HEK293 (cell line): ENCODE data around the gene CPXM1.

ENCODE experiments used
- EGR2 ChIP-seq: fragments of 450-650 bp; formaldehyde crosslinking; IDR thresholded peaks from 2 replicates; pipeline ENCODE4 v1.5.1; 2016; ENCODE audit warnings: low read depth, missing biosample characterization, missing genetic modification characterization
- GLI4 ChIP-seq: fragments of 450-650 bp; formaldehyde crosslinking; IDR thresholded peaks from 2 replicates; pipeline ENCODE4 v1.5.1; 2016; ENCODE audit warnings: missing biosample characterization, missing genetic modification characterization
- HOXD13 ChIP-seq: sonication (generic); formaldehyde crosslinking; IDR thresholded peaks from 2 replicates; pipeline ENCODE4 v1.8.0; 2022; ENCODE audit warnings: missing genetic modification reagents, borderline replicate concordance
- OVOL3 ChIP-seq: fragments of 450-650 bp; formaldehyde crosslinking; IDR thresholded peaks from 2 replicates; pipeline ENCODE4 v1.5.1; 2016; ENCODE audit warnings: missing biosample characterization, missing genetic modification characterization
- ZBTB1 ChIP-seq: fragments of 450-650 bp; formaldehyde crosslinking; IDR thresholded peaks from 2 replicates; pipeline ENCODE4 v1.5.1; 2016; ENCODE audit warnings: missing biosample characterization, missing genetic modification characterization
- ZBTB8A ChIP-seq: fragments of 450-650 bp; formaldehyde crosslinking; IDR thresholded peaks from 2 replicates; pipeline ENCODE4 v1.5.1; 2016; ENCODE audit warnings: missing biosample characterization, missing genetic modification characterization
- ZIC2 ChIP-seq: fragments of 450-650 bp; formaldehyde crosslinking; IDR thresholded peaks from 2 replicates; pipeline ENCODE4 v1.5.1; 2016; ENCODE audit warnings: missing biosample characterization, missing genetic modification characterization
- ZNF274 ChIP-seq, 2 experiments: fragments of 200-500 bp in 1 of 2; fragments of 450-650 bp in 1 of 2; sonication (Bioruptor generic) in 1 of 2; formaldehyde crosslinking in 1 of 2; IDR thresholded peaks; 2 replicates each; pipeline versions ENCODE4 v1.5.1 to v1.6.1; 2014 to 2016; ENCODE audit warnings: borderline replicate concordance in 1 of 2, inconsistent platforms in 1 of 2, low read length in 1 of 2, missing biosample characterization in 1 of 2, missing genetic modification characterization in 1 of 2
- ZNF366 ChIP-seq: fragments of 450-650 bp; formaldehyde crosslinking; conservative IDR thresholded peaks from 2 replicates; pipeline ENCODE4 v1.5.1; 2016; ENCODE audit warnings: missing biosample characterization, missing genetic modification characterization
- ZNF548 ChIP-seq: fragments of 450-650 bp; formaldehyde crosslinking; IDR thresholded peaks from 2 replicates; pipeline ENCODE4 v1.5.1; 2016; ENCODE audit warnings: missing biosample characterization, missing genetic modification characterization
- ZNF629 ChIP-seq: fragments of 450-650 bp; formaldehyde crosslinking; IDR thresholded peaks from 2 replicates; pipeline ENCODE4 v1.5.1; 2017; ENCODE audit warnings: missing biosample characterization, missing genetic modification characterization
- ZSCAN16 ChIP-seq: fragments of 450-650 bp; formaldehyde crosslinking; IDR thresholded peaks from 2 replicates; pipeline ENCODE4 v1.5.1; 2016; ENCODE audit warnings: missing biosample characterization, missing genetic modification characterization
- TF ChIP-seq, protein P1 (sequence below): fragments of 450-650 bp; formaldehyde crosslinking; IDR thresholded peaks from 2 replicates; pipeline ENCODE4 v1.5.1; 2016; ENCODE audit warnings: missing biosample characterization, missing genetic modification characterization
- TF ChIP-seq, protein P2 (sequence below): IDR thresholded peaks from 2 replicates; pipeline ENCODE4 v1.6.1; 2011; ENCODE audit warnings: mild to moderate bottlenecking, low read depth, low read length, borderline replicate concordance
- TF ChIP-seq, protein P3 (sequence below): fragments of 450-650 bp; formaldehyde crosslinking; IDR thresholded peaks from 2 replicates; pipeline ENCODE4 v1.5.1; 2016; ENCODE audit warnings: missing biosample characterization, missing genetic modification characterization, borderline replicate concordance
- TF ChIP-seq, protein P4 (sequence below): fragments of 450-650 bp; formaldehyde crosslinking; IDR thresholded peaks from 2 replicates; pipeline ENCODE4 v1.5.1; 2016; ENCODE audit warnings: missing biosample characterization, missing genetic modification characterization
- TF ChIP-seq, protein P5 (sequence below): fragments of 450-650 bp; formaldehyde crosslinking; conservative IDR thresholded peaks from 2 replicates; pipeline ENCODE4 v1.5.1; 2016; ENCODE audit warnings: low read depth, missing biosample characterization, missing genetic modification characterization
- TF ChIP-seq, protein P6 (sequence below): fragments of 450-650 bp; formaldehyde crosslinking; IDR thresholded peaks from 2 replicates; pipeline ENCODE4 v1.5.1; 2016; ENCODE audit warnings: missing biosample characterization, missing genetic modification characterization
- TF ChIP-seq, protein P7 (sequence below): fragments of 450-650 bp; formaldehyde crosslinking; IDR thresholded peaks from 2 replicates; pipeline ENCODE4 v1.5.1; 2016; ENCODE audit warnings: missing biosample characterization, missing genetic modification characterization
- TF ChIP-seq, protein P8 (sequence below): fragments of 450-650 bp; formaldehyde crosslinking; IDR thresholded peaks from 2 replicates; pipeline ENCODE4 v1.5.1; 2016; ENCODE audit warnings: missing biosample characterization, missing genetic modification characterization

CPXM1 gene

DNA sequence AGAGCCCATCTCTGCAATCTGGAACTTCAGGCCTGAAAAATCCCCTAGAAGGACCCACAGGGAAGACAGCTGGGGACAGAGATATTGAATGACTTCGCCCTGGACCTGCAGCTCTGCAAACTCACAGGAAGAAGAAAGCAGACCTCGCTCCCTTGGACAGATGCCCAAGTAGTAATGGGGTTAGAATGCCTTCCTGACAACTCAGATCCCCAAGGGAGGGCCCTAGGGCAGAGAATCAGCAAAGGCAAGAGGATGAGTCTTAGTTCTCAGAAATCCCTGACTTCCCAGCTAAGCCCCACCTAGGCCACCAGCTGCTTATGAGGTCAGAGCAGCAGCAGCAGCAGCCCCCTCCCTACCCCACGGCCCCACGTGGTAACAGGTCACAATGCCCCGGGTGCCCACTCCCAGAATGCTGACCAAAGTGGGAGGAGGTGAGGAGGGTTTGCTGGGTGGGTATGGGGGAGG is 14.2 kb upstream of the CPXM1 start, which contains the start of gene C20orf141 (continued):
- TF ChIP-seq EGR2 (tag by site-specific recombination) (no peak; the same call in 1 of the 2 replicates), ZNF274 (IDR thresholded peaks at IDR 0.05; ENCODE audit: low read length) (no peak), ZNF274 (tag by site-specific recombination; IDR thresholded peaks at IDR 0.05; ENCODE audit: borderline replicate concordance) (no peak), ZBTB1 (tag by site-specific recombination) (no peak), ZNF629 (tag by site-specific recombination) (peak; percentile 70), OVOL3 (no peak), GLI4 (tag by site-specific recombination) (no peak), ZNF548 (no peak), ZNF366 (0 out of 2 replicates have a peak, but pooled peaks have one; percentile 24), ZBTB8A (tag by site-specific recombination) (no peak), ZIC2 (tag by site-specific recombination) (peak; percentile 56), ZSCAN16 (tag by site-specific recombination) (no peak), HOXD13 (CRISPR knock-in tag) (no peak)
- TF ChIP-seq, protein P1, sequence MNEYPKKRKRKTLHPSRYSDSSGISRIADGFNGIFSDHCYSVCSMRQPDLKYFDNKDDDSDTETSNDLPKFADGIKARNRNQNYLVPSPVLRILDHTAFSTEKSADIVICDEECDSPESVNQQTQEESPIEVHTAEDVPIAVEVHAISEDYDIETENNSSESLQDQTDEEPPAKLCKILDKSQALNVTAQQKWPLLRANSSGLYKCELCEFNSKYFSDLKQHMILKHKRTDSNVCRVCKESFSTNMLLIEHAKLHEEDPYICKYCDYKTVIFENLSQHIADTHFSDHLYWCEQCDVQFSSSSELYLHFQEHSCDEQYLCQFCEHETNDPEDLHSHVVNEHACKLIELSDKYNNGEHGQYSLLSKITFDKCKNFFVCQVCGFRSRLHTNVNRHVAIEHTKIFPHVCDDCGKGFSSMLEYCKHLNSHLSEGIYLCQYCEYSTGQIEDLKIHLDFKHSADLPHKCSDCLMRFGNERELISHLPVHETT (tag by site-specific recombination) = no peak
- TF ChIP-seq, protein P2, sequence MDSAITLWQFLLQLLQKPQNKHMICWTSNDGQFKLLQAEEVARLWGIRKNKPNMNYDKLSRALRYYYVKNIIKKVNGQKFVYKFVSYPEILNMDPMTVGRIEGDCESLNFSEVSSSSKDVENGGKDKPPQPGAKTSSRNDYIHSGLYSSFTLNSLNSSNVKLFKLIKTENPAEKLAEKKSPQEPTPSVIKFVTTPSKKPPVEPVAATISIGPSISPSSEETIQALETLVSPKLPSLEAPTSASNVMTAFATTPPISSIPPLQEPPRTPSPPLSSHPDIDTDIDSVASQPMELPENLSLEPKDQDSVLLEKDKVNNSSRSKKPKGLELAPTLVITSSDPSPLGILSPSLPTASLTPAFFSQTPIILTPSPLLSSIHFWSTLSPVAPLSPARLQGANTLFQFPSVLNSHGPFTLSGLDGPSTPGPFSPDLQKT = no peak
- TF ChIP-seq, protein P3, sequence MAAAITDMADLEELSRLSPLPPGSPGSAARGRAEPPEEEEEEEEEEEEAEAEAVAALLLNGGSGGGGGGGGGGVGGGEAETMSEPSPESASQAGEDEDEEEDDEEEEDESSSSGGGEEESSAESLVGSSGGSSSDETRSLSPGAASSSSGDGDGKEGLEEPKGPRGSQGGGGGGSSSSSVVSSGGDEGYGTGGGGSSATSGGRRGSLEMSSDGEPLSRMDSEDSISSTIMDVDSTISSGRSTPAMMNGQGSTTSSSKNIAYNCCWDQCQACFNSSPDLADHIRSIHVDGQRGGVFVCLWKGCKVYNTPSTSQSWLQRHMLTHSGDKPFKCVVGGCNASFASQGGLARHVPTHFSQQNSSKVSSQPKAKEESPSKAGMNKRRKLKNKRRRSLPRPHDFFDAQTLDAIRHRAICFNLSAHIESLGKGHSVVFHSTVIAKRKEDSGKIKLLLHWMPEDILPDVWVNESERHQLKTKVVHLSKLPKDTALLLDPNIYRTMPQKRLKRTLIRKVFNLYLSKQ (tag by site-specific recombination) = no peak
- TF ChIP-seq, protein P4, sequence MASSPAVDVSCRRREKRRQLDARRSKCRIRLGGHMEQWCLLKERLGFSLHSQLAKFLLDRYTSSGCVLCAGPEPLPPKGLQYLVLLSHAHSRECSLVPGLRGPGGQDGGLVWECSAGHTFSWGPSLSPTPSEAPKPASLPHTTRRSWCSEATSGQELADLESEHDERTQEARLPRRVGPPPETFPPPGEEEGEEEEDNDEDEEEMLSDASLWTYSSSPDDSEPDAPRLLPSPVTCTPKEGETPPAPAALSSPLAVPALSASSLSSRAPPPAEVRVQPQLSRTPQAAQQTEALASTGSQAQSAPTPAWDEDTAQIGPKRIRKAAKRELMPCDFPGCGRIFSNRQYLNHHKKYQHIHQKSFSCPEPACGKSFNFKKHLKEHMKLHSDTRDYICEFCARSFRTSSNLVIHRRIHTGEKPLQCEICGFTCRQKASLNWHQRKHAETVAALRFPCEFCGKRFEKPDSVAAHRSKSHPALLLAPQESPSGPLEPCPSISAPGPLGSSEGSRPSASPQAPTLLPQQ (tag by site-specific recombination) = no peak
- TF ChIP-seq, protein P5, sequence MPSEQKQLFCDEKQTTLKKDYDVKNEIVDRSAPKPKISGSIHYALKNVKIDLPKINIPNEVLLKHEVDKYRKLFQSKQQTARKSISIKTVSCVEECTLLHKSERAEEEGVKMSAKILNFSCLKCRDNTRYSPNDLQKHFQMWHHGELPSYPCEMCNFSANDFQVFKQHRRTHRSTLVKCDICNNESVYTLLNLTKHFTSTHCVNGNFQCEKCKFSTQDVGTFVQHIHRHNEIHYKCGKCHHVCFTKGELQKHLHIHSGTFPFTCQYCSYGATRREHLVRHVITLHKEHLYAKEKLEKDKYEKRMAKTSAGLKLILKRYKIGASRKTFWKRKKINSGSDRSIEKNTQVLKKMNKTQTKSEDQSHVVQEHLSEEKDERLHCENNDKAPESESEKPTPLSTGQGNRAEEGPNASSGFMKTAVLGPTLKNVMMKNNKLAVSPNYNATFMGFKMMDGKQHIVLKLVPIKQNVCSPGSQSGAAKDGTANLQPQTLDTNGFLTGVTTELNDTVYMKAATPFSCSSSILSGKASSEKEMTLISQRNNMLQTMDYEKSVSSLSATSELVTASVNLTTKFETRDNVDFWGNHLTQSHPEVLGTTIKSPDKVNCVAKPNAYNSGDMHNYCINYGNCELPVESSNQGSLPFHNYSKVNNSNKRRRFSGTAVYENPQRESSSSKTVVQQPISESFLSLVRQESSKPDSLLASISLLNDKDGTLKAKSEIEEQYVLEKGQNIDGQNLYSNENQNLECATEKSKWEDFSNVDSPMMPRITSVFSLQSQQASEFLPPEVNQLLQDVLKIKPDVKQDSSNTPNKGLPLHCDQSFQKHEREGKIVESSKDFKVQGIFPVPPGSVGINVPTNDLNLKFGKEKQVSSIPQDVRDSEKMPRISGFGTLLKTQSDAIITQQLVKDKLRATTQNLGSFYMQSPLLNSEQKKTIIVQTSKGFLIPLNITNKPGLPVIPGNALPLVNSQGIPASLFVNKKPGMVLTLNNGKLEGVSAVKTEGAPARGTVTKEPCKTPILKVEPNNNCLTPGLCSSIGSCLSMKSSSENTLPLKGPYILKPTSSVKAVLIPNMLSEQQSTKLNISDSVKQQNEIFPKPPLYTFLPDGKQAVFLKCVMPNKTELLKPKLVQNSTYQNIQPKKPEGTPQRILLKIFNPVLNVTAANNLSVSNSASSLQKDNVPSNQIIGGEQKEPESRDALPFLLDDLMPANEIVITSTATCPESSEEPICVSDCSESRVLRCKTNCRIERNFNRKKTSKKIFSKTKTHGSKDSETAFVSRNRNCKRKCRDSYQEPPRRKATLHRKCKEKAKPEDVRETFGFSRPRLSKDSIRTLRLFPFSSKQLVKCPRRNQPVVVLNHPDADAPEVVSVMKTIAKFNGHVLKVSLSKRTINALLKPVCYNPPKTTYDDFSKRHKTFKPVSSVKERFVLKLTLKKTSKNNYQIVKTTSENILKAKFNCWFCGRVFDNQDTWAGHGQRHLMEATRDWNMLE (tag by site-specific recombination) = no peak
- TF ChIP-seq, protein P6, sequence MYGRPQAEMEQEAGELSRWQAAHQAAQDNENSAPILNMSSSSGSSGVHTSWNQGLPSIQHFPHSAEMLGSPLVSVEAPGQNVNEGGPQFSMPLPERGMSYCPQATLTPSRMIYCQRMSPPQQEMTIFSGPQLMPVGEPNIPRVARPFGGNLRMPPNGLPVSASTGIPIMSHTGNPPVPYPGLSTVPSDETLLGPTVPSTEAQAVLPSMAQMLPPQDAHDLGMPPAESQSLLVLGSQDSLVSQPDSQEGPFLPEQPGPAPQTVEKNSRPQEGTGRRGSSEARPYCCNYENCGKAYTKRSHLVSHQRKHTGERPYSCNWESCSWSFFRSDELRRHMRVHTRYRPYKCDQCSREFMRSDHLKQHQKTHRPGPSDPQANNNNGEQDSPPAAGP (tag by site-specific recombination) = peak; percentile 89
- TF ChIP-seq, protein P7, sequence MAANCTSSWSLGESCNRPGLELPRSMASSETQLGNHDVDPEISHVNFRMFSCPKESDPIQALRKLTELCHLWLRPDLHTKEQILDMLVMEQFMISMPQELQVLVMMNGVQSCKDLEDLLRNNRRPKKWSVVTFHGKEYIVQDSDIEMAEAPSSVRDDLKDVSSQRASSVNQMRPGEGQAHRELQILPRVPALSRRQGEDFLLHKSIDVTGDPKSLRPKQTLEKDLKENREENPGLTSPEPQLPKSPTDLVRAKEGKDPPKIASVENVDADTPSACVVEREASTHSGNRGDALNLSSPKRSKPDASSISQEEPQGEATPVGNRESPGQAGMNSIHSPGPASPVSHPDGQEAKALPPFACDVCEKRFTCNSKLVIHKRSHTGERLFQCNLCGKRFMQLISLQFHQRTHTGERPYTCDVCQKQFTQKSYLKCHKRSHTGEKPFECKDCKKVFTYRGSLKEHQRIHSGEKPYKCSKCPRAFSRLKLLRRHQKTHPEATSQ (tag by site-specific recombination) = no peak
- TF ChIP-seq, protein P8, sequence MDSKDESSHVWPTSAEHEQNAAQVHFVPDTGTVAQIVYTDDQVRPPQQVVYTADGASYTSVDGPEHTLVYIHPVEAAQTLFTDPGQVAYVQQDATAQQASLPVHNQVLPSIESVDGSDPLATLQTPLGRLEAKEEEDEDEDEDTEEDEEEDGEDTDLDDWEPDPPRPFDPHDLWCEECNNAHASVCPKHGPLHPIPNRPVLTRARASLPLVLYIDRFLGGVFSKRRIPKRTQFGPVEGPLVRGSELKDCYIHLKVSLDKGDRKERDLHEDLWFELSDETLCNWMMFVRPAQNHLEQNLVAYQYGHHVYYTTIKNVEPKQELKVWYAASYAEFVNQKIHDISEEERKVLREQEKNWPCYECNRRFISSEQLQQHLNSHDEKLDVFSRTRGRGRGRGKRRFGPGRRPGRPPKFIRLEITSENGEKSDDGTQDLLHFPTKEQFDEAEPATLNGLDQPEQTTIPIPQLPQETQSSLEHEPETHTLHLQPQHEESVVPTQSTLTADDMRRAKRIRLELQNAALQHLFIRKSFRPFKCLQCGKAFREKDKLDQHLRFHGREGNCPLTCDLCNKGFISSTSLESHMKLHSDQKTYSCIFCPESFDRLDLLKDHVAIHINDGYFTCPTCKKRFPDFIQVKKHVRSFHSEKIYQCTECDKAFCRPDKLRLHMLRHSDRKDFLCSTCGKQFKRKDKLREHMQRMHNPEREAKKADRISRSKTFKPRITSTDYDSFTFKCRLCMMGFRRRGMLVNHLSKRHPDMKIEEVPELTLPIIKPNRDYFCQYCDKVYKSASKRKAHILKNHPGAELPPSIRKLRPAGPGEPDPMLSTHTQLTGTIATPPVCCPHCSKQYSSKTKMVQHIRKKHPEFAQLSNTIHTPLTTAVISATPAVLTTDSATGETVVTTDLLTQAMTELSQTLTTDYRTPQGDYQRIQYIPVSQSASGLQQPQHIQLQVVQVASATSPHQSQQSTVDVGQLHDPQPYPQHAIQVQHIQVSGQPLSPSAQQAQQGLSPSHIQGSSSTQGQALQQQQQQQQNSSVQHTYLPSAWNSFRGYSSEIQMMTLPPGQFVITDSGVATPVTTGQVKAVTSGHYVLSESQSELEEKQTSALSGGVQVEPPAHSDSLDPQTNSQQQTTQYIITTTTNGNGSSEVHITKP (tag by site-specific recombination) = no peak
- TF ChIP-seq, all 188 proteins: peak for 13
